Neural cell (in vitro differentiated cells): Measurements from ENCODE around the gene GPR143. TPM values are rescaled to one million over a fixed set of nuclear protein-coding genes. Genes with fewer than 3 reads are reported as not detected.

Experiments used
- H2AFZ ChIP-seq: fragments of 200-600, 300-800 bp; sonication (generic), shearing (Covaris generic); 2 replicates; pipeline ENCODE4 v1.6.0; 2014; ENCODE audit warnings: low read depth, mild to moderate bottlenecking, antibody characterized with exemption, low read length, moderate library complexity
- H3F3A ChIP-seq: fragments of 200-600 bp; shearing (Covaris generic); 2 replicates; pipeline ENCODE4 v1.6.1; 2016; ENCODE audit warnings: mild to moderate bottlenecking, moderate library complexity, mixed read lengths, antibody characterized with exemption, low read length; ENCODE audit not compliant: insufficient read depth, poor library complexity, severe bottlenecking
- H3K27ac ChIP-seq: fragments of 200-600, 300-800 bp; sonication (generic), shearing (Covaris generic); 2 replicates; pipeline ENCODE4 v1.5.1; 2014; ENCODE audit warnings: mild to moderate bottlenecking, low read length, moderate library complexity
- H3K27me3 ChIP-seq: fragments of 300-800, 200-600 bp; sonication (generic), shearing (Covaris generic); 2 replicates; pipeline ENCODE4 v1.6.0; 2014; ENCODE audit warnings: mild to moderate bottlenecking, low read depth, low read length, moderate library complexity; ENCODE audit not compliant: insufficient read depth
- H3K36me3 ChIP-seq: fragments of 300-800, 200-600 bp; sonication (generic), shearing (Covaris generic); 2 replicates; pipeline ENCODE4 v1.5.1; 2014; ENCODE audit warnings: mild to moderate bottlenecking, antibody characterized with exemption, low read length, moderate library complexity; ENCODE audit not compliant: insufficient read depth
- H3K4me2 ChIP-seq: fragments of 300-800, 200-600 bp; sonication (generic), shearing (Covaris generic); 2 replicates; pipeline ENCODE4 v1.6.0; 2014; ENCODE audit warnings: mild to moderate bottlenecking, low read length
- H3K4me3 ChIP-seq: fragments of 300-800, 200-600 bp; sonication (generic), shearing (Covaris generic); 2 replicates; pipeline ENCODE4 v1.5.1; 2014; ENCODE audit warnings: mild to moderate bottlenecking, low read length, moderate library complexity
- H3K79me2 ChIP-seq: fragments of 200-600 bp; shearing (Covaris generic); replicated peaks from 2 replicates; pipeline ENCODE4 v1.6.0; 2014; ENCODE audit warnings: mild to moderate bottlenecking, low read length, moderate library complexity; ENCODE audit not compliant: insufficient read depth
- H3K9ac ChIP-seq: fragments of 300-800, 200-600 bp; sonication (generic), shearing (Covaris generic); 2 replicates; pipeline ENCODE4 v1.6.1; 2016; ENCODE audit warnings: mild to moderate bottlenecking, low read length, mixed read lengths
- H3K9me2 ChIP-seq: fragments of 200-600 bp; shearing (Covaris generic); 2 replicates; pipeline ENCODE4 v1.6.1; 2016; ENCODE audit warnings: mild to moderate bottlenecking, low read length, mixed read lengths; ENCODE audit not compliant: insufficient read depth
- H3K9me3 ChIP-seq: fragments of 200-600, 300-800 bp; sonication (generic), shearing (Covaris generic); 2 replicates; pipeline ENCODE4 v1.6.1; 2016; ENCODE audit warnings: mild to moderate bottlenecking, mixed run types, low read length, moderate library complexity, mixed read lengths
- H4K20me1 ChIP-seq: fragments of 200-600 bp; shearing (Covaris generic); 2 replicates; pipeline ENCODE4 v1.6.1; 2016; ENCODE audit warnings: mild to moderate bottlenecking, mixed run types; ENCODE audit not compliant: insufficient read depth
- EP300 ChIP-seq: fragments of 450-650 bp; conservative IDR thresholded peaks from 2 replicates; pipeline ENCODE4 v1.6.1; 2014; ENCODE audit warnings: antibody characterized with exemption, mild to moderate bottlenecking, moderate library complexity; ENCODE audit not compliant: poor library complexity, severe bottlenecking
- EZH2 ChIP-seq: fragments of 200-600, 300-800 bp; shearing (Covaris generic), sonication (generic); IDR thresholded peaks from 2 replicates; pipeline ENCODE4 v1.6.1; 2014; ENCODE audit warnings: antibody characterized with exemption, low read length, borderline replicate concordance, mild to moderate bottlenecking; ENCODE audit not compliant: insufficient read depth, poor library complexity, severe bottlenecking
- MXI1 ChIP-seq: fragments of 450-650 bp; conservative IDR thresholded peaks from 2 replicates; pipeline ENCODE4 v1.6.1; 2014; ENCODE audit warnings: antibody characterized with exemption, mild to moderate bottlenecking; ENCODE audit not compliant: poor library complexity, severe bottlenecking
- POLR2AphosphoS5 ChIP-seq: IDR thresholded peaks from 2 replicates; pipeline ENCODE4 v1.6.1; 2012
- RAD21 ChIP-seq: fragments of 450-650 bp; conservative IDR thresholded peaks from 2 replicates; pipeline ENCODE4 v1.6.1; 2014; ENCODE audit warnings: antibody characterized with exemption, mild to moderate bottlenecking, moderate library complexity
- SMC3 ChIP-seq: fragments of 450-650 bp; conservative IDR thresholded peaks from 2 replicates; pipeline ENCODE4 v1.6.1; 2014; ENCODE audit warnings: antibody characterized with exemption, mild to moderate bottlenecking, moderate library complexity; ENCODE audit not compliant: poor library complexity
- TAF1 ChIP-seq: IDR thresholded peaks from 2 replicates; pipeline ENCODE4 v1.6.1; 2012; ENCODE audit warnings: low read depth
- polyA plus RNA-seq: library from polyadenylated mRNA; depleted of rRNA; stranded (reverse); fragments of >200 nt; gene quantifications from 2 replicates; pipeline ENCODE4 v1.2.3, GENCODE V29; 2014
- TF ChIP-seq, protein P1 (sequence below): fragments of 450-650 bp; IDR thresholded peaks from 2 replicates; pipeline ENCODE4 v1.5.1; 2014; ENCODE audit warnings: antibody characterized with exemption, mild to moderate bottlenecking, moderate library complexity; ENCODE audit not compliant: poor library complexity, severe bottlenecking
- TF ChIP-seq, protein P2 (sequence below): IDR thresholded peaks from 2 replicates; pipeline ENCODE4 v1.6.1; 2012; ENCODE audit warnings: borderline replicate concordance

The GPR143 gene
- polyA plus RNA-seq, 1 donor from 2014 or later: 5.5 TPM

DNA sequence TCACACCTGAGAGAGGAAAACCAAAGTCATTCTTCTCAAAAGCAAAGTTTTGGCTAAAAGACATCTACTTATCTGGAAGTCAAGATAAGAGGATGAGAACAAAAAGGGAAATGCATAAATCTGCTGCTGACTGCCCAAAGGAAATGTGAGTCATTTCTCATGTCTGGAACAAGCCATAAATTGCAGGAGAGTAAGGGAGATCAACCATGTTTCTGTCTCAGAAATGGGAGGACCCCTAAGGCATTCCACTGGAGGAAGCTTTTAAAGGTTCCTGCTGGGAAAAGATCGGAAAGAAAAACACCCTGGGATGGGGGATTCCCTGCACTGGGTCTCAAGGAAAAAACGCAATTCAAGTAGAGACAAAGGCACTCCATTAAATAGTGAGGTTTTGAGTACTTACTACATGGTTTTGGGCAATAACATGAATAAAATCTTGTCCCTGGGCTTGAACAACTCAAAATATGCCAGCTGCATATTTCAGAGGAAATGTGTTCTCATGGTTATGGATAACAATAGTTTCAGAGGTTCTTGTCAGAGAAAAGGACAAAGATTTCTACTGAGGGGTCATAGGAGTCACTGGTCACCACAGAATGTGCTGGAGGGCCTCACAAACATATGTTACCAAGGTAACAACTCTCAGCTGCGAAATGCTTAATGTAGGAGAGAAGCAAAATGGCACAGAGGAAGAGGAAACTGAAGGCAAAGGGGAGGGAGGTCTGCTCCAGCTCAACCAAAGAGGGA lies 19.3 kb downstream of the GPR143 start:
- no peaks in the 10 kb centered on the region for H3K9me3 ChIP-seq
- no peak for TF ChIP-seq SMC3
- TF ChIP-seq, protein P1, sequence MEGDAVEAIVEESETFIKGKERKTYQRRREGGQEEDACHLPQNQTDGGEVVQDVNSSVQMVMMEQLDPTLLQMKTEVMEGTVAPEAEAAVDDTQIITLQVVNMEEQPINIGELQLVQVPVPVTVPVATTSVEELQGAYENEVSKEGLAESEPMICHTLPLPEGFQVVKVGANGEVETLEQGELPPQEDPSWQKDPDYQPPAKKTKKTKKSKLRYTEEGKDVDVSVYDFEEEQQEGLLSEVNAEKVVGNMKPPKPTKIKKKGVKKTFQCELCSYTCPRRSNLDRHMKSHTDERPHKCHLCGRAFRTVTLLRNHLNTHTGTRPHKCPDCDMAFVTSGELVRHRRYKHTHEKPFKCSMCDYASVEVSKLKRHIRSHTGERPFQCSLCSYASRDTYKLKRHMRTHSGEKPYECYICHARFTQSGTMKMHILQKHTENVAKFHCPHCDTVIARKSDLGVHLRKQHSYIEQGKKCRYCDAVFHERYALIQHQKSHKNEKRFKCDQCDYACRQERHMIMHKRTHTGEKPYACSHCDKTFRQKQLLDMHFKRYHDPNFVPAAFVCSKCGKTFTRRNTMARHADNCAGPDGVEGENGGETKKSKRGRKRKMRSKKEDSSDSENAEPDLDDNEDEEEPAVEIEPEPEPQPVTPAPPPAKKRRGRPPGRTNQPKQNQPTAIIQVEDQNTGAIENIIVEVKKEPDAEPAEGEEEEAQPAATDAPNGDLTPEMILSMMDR: no peak
- H3K4me2 ChIP-seq: no peak overlapping the region
- no peaks in the 10 kb centered on the region for H3K9me2 ChIP-seq
- H3K9ac ChIP-seq: no peak overlapping the region
- H2AFZ ChIP-seq: no peak overlapping the region
- H3K36me3 ChIP-seq: no peaks in the 10 kb centered on the region
- no peaks in the 10 kb centered on the region for H3F3A ChIP-seq
- no peak overlapping the region for H3K27ac ChIP-seq
- H4K20me1 ChIP-seq: no peaks in the 10 kb centered on the region
- no peaks in the 10 kb centered on the region for H3K79me2 ChIP-seq
- no peak overlapping the region for H3K4me3 ChIP-seq
- H3K27me3 ChIP-seq: no peaks in the 10 kb centered on the region

DNA sequence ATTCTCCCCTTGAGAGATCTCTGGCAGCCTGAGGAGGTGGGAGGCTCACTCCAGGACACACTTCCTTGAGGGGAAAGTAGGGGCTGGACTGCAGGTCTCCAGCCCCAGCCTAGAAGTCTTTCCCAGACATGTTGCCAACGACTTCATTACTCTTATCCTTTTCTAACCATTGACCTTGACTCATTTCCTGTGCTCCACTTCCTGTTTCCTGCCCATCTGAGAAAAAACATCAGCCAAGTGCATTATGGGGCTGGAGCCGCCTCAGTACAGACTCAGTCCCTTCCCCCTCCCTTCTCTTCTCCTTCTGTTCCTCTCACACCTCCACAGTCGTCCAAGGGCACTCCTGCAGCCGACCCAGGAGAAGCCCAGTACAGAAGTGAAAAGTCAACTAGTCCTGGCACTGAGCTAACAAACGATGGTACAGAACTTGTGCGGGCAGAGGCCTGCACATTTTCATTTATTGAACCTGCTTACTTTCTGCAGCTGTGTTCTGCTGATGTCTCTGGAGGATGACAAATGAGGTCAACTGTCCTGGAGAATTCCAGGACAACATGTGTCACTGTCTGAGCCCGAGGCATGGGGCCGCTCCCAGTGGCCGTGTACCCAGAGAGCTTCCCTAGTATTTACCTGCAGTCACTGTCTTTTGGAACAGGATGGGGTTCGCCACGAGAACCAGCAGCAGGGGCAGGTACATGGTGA lies 20.1 kb downstream of the GPR143 start:
- H3K27me3 ChIP-seq: no peaks in the 10 kb centered on the region
- no peak overlapping the region for H3K4me2 ChIP-seq
- no peak overlapping the region for H2AFZ ChIP-seq

More for the DNA sequence above, 20.1 kb downstream of the GPR143 start:
- Histone ChIP-seq H3K9ac (no peak overlapping the region), H3F3A (no peaks in the 10 kb centered on the region), H3K79me2 (no peaks in the 10 kb centered on the region), H3K4me3 (no peak overlapping the region), H4K20me1 (no peaks in the 10 kb centered on the region), H3K36me3 (no peaks in the 10 kb centered on the region), H3K9me3 (no peaks in the 10 kb centered on the region), H3K9me2 (no peaks in the 10 kb centered on the region), H3K27ac (no peak overlapping the region)
- TF ChIP-seq, protein P1: no peak
- TF ChIP-seq EP300 (no peak), RAD21 (no peak), POLR2AphosphoS5 (no peak), SMC3 (no peak), TAF1 (no peak), EZH2 (no peak), MXI1 (no peak)
- TF ChIP-seq, protein P2, sequence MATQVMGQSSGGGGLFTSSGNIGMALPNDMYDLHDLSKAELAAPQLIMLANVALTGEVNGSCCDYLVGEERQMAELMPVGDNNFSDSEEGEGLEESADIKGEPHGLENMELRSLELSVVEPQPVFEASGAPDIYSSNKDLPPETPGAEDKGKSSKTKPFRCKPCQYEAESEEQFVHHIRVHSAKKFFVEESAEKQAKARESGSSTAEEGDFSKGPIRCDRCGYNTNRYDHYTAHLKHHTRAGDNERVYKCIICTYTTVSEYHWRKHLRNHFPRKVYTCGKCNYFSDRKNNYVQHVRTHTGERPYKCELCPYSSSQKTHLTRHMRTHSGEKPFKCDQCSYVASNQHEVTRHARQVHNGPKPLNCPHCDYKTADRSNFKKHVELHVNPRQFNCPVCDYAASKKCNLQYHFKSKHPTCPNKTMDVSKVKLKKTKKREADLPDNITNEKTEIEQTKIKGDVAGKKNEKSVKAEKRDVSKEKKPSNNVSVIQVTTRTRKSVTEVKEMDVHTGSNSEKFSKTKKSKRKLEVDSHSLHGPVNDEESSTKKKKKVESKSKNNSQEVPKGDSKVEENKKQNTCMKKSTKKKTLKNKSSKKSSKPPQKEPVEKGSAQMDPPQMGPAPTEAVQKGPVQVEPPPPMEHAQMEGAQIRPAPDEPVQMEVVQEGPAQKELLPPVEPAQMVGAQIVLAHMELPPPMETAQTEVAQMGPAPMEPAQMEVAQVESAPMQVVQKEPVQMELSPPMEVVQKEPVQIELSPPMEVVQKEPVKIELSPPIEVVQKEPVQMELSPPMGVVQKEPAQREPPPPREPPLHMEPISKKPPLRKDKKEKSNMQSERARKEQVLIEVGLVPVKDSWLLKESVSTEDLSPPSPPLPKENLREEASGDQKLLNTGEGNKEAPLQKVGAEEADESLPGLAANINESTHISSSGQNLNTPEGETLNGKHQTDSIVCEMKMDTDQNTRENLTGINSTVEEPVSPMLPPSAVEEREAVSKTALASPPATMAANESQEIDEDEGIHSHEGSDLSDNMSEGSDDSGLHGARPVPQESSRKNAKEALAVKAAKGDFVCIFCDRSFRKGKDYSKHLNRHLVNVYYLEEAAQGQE: no peak
